H1 (cell line): ENCODE measurements around the gene CUX1. TPM values are rescaled to one million over a fixed set of nuclear protein-coding genes. Genes with fewer than 3 reads are reported as not detected.

Source experiments
- EGR1 ChIP-seq: IDR thresholded peaks from 2 replicates; pipeline ENCODE4 v1.6.1; 2011; ENCODE audit warnings: low read depth, low read length, borderline replicate concordance
- SUZ12 ChIP-seq: fragments of 200-600 bp; sonication (generic); IDR thresholded peaks from 2 replicates; pipeline ENCODE4 v1.6.1; 2012; ENCODE audit warnings: mild to moderate bottlenecking, inconsistent platforms, low read length, moderate library complexity, mixed read lengths
- YY1 ChIP-seq: IDR thresholded peaks from 2 replicates; pipeline ENCODE4 v1.6.1; 2011; ENCODE audit warnings: low read depth, mild to moderate bottlenecking, low read length
- polyA plus RNA-seq, 7 experiments: library from polyadenylated mRNA; depleted of rRNA in 3 of 7; stranded (reverse) in 5 of 7; unstranded in 2 of 7; fragments of >200 nt in 5 of 7; fragments of 200-250 nt in 2 of 7; gene quantifications; 1 replicate in 5 of 7; 2 replicates in 1 of 7; 4 replicates in 1 of 7; pipeline versions ENCODE4 v1.2.1 to v1.2.3, GENCODE V29; 2011 to 2013; ENCODE audit warnings: missing spikeins in 2 of 7, mixed read lengths in 2 of 7
- total RNA-seq: library from RNA; stranded (reverse); fragmentation: NEBNext Ultra II Directional; extraction: Animal tissue kit (Norgen Biotek cat#: 25700); gene quantifications from 2 replicates; pipeline ENCODE4 v1.2.1, GENCODE V29; 2021
- TF ChIP-seq, protein P1 (sequence below): fragments of 300-600 bp; sonication (generic); IDR thresholded peaks from 2 replicates; pipeline ENCODE4 v1.7.1; 2012; ENCODE audit warnings: low read length, moderate library complexity, mild to moderate bottlenecking, inconsistent platforms; ENCODE audit not compliant: insufficient replicate concordance

Gene CUX1
- total and polyA plus RNA-seq, 2 of the 8 experiments (the other 6 are each of a cell fraction or from before 2014, with no cell fraction given), result 21.6 to 65.9 TPM

DNA sequence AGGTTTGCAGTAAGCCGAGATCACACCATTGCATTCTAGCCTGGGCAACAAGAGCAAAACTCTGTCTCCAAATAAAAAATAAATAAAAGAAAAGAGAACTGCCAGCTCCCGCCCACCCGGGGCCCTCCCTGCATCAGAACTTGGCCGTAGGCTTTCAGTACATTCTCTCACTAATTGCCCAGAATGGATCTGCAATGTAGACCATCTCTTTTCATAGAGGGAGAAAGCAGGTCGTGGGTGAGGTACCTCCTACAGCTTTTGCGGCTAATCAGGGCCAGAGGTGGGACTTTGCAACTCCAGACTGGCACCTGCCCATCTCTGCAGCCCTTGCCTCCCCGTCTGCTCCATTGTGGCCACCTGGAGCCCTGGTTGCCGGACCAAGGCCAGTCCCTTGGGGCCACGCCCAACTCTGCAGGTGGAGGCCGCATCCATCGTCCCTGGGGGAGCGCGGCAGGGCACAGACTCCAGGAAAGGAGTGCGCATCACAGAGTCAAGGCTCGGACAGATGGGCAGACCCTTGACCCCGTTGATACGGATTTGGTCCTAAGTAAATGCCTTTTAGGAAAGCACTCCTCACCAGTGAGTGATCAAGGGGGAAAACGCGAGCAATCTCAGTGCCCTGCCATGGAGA, 290.2 kb downstream of the CUX1 start (continued):
- TF ChIP-seq, protein P1, sequence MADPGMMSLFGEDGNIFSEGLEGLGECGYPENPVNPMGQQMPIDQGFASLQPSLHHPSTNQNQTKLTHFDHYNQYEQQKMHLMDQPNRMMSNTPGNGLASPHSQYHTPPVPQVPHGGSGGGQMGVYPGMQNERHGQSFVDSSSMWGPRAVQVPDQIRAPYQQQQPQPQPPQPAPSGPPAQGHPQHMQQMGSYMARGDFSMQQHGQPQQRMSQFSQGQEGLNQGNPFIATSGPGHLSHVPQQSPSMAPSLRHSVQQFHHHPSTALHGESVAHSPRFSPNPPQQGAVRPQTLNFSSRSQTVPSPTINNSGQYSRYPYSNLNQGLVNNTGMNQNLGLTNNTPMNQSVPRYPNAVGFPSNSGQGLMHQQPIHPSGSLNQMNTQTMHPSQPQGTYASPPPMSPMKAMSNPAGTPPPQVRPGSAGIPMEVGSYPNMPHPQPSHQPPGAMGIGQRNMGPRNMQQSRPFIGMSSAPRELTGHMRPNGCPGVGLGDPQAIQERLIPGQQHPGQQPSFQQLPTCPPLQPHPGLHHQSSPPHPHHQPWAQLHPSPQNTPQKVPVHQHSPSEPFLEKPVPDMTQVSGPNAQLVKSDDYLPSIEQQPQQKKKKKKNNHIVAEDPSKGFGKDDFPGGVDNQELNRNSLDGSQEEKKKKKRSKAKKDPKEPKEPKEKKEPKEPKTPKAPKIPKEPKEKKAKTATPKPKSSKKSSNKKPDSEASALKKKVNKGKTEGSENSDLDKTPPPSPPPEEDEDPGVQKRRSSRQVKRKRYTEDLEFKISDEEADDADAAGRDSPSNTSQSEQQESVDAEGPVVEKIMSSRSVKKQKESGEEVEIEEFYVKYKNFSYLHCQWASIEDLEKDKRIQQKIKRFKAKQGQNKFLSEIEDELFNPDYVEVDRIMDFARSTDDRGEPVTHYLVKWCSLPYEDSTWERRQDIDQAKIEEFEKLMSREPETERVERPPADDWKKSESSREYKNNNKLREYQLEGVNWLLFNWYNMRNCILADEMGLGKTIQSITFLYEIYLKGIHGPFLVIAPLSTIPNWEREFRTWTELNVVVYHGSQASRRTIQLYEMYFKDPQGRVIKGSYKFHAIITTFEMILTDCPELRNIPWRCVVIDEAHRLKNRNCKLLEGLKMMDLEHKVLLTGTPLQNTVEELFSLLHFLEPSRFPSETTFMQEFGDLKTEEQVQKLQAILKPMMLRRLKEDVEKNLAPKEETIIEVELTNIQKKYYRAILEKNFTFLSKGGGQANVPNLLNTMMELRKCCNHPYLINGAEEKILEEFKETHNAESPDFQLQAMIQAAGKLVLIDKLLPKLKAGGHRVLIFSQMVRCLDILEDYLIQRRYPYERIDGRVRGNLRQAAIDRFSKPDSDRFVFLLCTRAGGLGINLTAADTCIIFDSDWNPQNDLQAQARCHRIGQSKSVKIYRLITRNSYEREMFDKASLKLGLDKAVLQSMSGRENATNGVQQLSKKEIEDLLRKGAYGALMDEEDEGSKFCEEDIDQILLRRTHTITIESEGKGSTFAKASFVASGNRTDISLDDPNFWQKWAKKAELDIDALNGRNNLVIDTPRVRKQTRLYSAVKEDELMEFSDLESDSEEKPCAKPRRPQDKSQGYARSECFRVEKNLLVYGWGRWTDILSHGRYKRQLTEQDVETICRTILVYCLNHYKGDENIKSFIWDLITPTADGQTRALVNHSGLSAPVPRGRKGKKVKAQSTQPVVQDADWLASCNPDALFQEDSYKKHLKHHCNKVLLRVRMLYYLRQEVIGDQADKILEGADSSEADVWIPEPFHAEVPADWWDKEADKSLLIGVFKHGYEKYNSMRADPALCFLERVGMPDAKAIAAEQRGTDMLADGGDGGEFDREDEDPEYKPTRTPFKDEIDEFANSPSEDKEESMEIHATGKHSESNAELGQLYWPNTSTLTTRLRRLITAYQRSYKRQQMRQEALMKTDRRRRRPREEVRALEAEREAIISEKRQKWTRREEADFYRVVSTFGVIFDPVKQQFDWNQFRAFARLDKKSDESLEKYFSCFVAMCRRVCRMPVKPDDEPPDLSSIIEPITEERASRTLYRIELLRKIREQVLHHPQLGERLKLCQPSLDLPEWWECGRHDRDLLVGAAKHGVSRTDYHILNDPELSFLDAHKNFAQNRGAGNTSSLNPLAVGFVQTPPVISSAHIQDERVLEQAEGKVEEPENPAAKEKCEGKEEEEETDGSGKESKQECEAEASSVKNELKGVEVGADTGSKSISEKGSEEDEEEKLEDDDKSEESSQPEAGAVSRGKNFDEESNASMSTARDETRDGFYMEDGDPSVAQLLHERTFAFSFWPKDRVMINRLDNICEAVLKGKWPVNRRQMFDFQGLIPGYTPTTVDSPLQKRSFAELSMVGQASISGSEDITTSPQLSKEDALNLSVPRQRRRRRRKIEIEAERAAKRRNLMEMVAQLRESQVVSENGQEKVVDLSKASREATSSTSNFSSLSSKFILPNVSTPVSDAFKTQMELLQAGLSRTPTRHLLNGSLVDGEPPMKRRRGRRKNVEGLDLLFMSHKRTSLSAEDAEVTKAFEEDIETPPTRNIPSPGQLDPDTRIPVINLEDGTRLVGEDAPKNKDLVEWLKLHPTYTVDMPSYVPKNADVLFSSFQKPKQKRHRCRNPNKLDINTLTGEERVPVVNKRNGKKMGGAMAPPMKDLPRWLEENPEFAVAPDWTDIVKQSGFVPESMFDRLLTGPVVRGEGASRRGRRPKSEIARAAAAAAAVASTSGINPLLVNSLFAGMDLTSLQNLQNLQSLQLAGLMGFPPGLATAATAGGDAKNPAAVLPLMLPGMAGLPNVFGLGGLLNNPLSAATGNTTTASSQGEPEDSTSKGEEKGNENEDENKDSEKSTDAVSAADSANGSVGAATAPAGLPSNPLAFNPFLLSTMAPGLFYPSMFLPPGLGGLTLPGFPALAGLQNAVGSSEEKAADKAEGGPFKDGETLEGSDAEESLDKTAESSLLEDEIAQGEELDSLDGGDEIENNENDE, result no peak
- TF ChIP-seq YY1 (no peak), EGR1 (no peak), SUZ12 (no peak)
